GM18511 (cell line): ENCODE measurements around the gene TST.
A peak's percentile ranks its signal among the peaks of the same experiment; 100 is the strongest.

ENCODE experiments used
- ATAC-seq: cut with Tn5 transposase; IDR thresholded peaks from one replicate; pipeline ENCODE4 v1.9.1; 2021; ENCODE audit warnings: mild to moderate bottlenecking, moderate library complexity; ENCODE audit not compliant: unreplicated experiment

Gene TST

GRCh38 chr22:37019309-37020191 is at the start of gene TST, which contains the start of gene MPST:
Gene TST (minus strand): TSS chr22:37019447. CDS start chr22:37018732, 715 bp downstream.
Gene MPST (plus strand): TSS chr22:37019742. CDS start chr22:37019837, 95 bp downstream.
- peak; percentile 75 for ATAC-seq

DNA sequence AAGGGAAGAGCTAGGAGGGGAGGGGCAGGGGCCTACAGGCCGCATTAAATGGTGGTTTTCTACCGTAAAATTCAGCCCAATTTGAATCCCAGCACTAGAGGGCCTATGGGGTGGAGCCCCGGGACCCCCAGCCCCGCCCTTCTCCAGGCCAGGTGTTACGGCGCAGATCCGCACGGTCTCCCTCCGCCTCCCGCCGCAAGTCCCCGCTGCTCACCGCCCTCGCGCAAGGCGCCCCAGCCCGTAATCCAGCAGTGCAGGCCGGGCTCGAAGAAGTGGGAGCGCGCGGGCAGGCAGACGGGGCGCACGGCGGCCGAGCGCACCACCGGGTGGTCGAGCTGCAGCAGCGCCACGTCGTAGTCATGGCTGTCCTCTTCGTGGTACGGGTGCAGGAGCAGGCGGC is 49.6 kb upstream of the TST start:
- no peak for ATAC-seq

DNA sequence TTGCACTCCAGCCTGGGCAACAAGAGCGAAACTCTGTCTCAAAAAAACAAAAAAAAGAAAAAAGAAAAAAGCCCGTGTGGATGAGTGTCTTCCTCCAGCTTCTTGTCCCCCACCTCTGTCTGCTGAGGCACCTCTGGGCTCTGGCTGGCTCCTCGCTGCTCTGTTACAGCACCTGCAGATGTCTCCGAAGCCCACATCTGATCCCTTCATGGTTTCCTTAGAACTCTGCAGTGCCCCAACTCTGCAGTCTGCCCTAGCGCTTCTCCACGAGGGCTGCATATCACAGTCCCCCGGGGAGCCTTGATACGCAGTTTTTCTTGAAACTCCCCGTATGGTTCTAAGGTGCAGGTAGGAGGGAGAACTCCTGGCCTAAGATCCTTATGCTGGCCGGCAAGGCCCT is 48.2 kb upstream of the TST start:
- ATAC-seq, result no peak

GRCh38 chr22:37065961-37066360 is 46.7 kb upstream of the TST start:
- ATAC-seq, result no peak

DNA sequence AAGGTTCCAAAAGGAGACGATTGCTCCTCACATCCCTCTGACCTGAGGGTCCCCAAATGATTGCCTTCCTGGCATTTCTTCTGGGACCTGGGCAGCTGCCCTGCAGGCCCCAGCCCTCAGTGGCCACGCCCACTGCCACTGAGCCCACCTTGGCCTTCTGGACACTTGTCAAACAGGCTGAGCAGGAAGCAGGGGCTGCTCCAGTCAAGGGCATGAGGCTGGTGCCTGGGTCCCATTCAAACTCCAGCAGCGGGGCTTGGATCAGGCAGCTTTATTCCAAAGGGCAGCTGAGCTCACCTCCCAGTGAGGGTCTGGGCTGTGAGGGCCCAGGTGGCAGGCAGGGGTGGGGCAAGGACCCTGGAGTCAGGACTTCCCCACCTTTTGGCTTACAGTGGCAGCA is 45.9 kb upstream of the TST start:
- no peak for ATAC-seq

- no peak for ATAC-seq
These were observed 45.3 kb upstream of the TST start for GRCh38 chr22:37064553-37064952.

GRCh38 chr22:37063431-37064420 is 44.5 kb upstream of the TST start:
- ATAC-seq, result no peak

- no peak for ATAC-seq
These were observed 43.6 kb upstream of the TST start for GRCh38 chr22:37062702-37063381.

GRCh38 chr22:37062376-37062675 is 43.1 kb upstream of the TST start:
- no peak for ATAC-seq

- no peak for ATAC-seq
These were observed 42.5 kb upstream of the TST start for GRCh38 chr22:37061611-37062375.

GRCh38 chr22:37060801-37061610 is 41.8 kb upstream of the TST start:
- ATAC-seq, result no peak

GRCh38 chr22:37059876-37060449 is 40.7 kb upstream of the TST start:
- ATAC-seq, result no peak

DNA sequence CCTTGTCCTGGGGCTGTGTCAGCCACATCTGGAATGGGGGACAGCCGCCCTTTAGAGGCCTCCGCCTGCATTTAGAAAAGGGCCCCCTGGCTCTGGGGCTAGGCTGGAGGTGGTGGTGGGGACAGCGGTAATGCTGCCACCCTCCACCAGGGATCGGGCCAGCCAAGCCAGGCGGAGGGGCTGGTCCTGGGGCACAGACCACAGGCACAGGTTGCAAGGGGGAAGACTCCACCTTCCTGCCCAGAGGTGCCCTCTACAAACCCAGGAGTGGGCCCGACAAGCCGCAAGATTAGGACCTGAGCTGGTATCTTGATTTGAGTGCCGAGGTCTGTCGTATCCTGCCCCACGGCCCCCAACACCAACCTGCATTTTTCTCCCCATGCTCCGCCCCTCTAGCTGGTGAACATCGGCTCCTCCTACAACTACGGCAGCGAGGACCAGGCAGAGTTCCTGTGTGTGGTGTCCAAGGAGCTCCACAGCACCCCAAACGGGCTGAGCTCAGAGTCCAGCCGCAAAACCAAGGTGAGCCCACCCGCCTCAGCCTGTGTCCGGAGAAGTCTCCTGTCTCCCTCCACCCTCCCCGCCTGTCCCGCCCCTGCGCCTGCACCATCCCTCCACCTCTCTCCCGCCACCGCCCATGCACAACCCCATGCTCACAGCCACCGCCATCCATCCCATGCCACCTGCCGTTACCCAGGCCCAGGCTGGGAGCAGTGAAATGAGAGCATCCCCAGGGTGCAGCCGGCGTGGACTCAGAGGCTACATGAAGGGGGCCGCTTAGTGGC is 39.9 kb upstream of the TST start:
- no peak for ATAC-seq

DNA sequence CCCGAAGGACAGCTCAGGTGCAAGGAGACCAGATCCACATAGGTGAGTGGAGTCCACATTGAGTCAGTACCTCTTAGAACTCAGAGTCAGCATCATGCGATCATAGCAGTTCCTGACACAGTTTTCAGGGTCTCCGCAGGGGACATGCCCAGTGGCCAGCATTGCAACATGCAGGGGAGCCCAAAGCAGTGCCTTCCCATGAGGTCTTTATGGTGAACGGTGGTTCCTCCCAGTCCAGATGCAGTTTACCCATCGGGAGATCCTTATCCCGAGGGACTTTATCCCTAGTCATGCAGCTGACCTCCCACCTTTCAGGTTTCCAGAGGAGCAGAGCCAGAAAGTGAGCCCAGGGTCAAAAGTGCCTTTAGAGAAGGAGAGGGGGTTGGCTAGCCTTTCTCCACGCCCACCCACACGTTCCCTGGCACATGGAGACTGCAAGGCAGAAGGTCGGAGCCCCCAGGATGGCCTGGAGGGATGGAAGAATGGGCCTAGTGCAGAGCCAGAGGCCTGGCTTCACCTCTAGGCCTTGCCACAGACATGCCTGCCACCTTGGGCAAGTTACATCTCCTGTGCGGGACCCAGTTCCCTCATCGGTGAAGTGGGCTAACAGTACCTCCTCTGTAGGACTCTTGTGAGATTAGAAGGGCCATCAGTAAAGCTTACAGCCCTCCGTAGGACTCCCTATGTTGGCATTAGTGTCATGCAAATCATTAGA is 38.7 kb upstream of the TST start:
- ATAC-seq, result no peak

GRCh38 chr22:37057226-37057625 is 38.0 kb upstream of the TST start:
- no peak for ATAC-seq

DNA sequence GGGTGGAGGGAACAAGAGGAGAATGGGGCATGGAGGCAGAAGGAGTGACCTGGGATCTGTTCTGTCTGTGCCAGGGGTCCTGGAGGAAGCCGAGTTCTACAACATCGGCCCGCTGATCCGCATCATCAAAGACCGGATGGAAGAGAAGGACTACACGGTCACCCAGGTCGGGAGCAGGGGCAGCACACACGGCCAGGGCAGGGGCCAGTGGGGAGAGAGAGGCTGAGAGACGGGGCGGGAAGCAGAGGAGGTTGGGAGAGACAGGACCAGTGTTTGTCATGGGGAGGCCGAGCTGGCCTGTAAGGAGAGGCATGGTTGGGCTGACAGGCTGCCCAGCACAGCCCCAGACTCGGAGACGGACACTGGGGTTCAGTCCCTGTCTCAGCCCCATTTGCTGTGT is 37.0 kb upstream of the TST start:
- ATAC-seq, result no peak

- ATAC-seq, result no peak
These were observed 35.5 kb upstream of the TST start for GRCh38 chr22:37054600-37055365.
